HepG2 (cell line): ENCODE data around the gene N4BP2L1. TPM values are rescaled to one million over a fixed set of nuclear protein-coding genes. Genes with fewer than 3 reads are reported as not detected.

ENCODE experiments used
- ATAC-seq: fragments of 200-7000 bp; cut with Tn5 transposase; 3 replicates; pipeline ENCODE4 v1.9.1; 2020; ENCODE audit warnings: mild to moderate bottlenecking, moderate library complexity
- BruUV-seq: library from RNA; stranded (reverse); fragments of 400-500 nt; replicated peaks from 2 replicates; lab custom pipeline; 2021; lab: Mats Ljungman, UMichigan
- CTCF ChIA-PET: fragments of 300-600 bp; formaldehyde crosslinking; extraction: SDS; loops from one replicate; lab custom pipeline; 2021; ENCODE audit warnings: low total read pairs, inconsistent platforms, low intra/inter-chr PET ratio; lab: Yijun Ruan, JAX
- POLR2A ChIA-PET: fragments of 350-600 bp; sonication (Branson Sonifier 250); formaldehyde crosslinking; loops from one replicate; lab custom pipeline; 2020; ENCODE audit warnings: antibody characterized with exemption, inconsistent platforms; lab: Yijun Ruan, JAX
- DNase-seq: peaks from one replicate; pipeline ENCODE4 v3.0.0-alpha.2; 2015; ENCODE audit warnings: low spot score
- FAIRE-seq: peaks from 3 replicates; lab custom pipeline; 2011; peaks lifted over from hg19 to GRCh38; lab: Jason Lieb, UNC
- H2AFZ ChIP-seq: one replicate; pipeline ENCODE4 v1.6.1; 2011; ENCODE audit warnings: low read length, inconsistent platforms
- H3K27ac ChIP-seq: fragments of 300-600 bp; 3 replicates; pipeline ENCODE4 v1.8.0; 2011; ENCODE audit warnings: mixed run types, mild to moderate bottlenecking, mixed read lengths, low read length, inconsistent platforms; ENCODE audit not compliant: insufficient read depth; ENCODE audit errors: extremely low read length
- H3K27me3 ChIP-seq, 2 experiments: fragments of 200-600 bp in 1 of 2; 2 replicates in 1 of 2; 3 replicates in 1 of 2; pipeline versions ENCODE4 v1.6.0 to v1.8.0; 2011; ENCODE audit warnings: low read length in 2 of 2, mild to moderate bottlenecking in 2 of 2, moderate library complexity in 2 of 2, inconsistent platforms in 1 of 2; ENCODE audit not compliant: insufficient read depth in 2 of 2, control insufficient read depth in 1 of 2
- H3K36me3 ChIP-seq, 2 experiments: fragments of 200-600 bp in 1 of 2; replicated peaks in 1 of 2; 2 replicates in 1 of 2; 3 replicates in 1 of 2; pipeline versions ENCODE4 v1.5.1 to v1.8.0; 2011; ENCODE audit warnings: low read length in 2 of 2, inconsistent platforms in 1 of 2; ENCODE audit not compliant: insufficient read depth in 2 of 2, control insufficient read depth in 1 of 2
- H3K4me1 ChIP-seq: 2 replicates; pipeline ENCODE4 v1.5.1; 2012; ENCODE audit warnings: low read length, inconsistent platforms; ENCODE audit not compliant: insufficient read depth
- H3K4me2 ChIP-seq: 2 replicates; pipeline ENCODE4 v1.6.0; 2011; ENCODE audit warnings: low read depth, low read length, inconsistent platforms
- H3K4me3 ChIP-seq, 3 experiments: fragments of 200-600 bp in 1 of 3; sonication (generic), shearing (Covaris generic) in 1 of 3; replicated peaks in 1 of 3; 2 replicates each; pipeline ENCODE4 v1.5.1; 2011 to 2016; ENCODE audit warnings: low read length in 3 of 3, inconsistent platforms in 2 of 3, low read depth in 2 of 3, mild to moderate bottlenecking in 2 of 3, control low read depth in 1 of 3, mixed read lengths in 1 of 3; ENCODE audit not compliant: insufficient read depth in 1 of 3
- H3K79me2 ChIP-seq: one replicate; pipeline ENCODE4 v1.6.1; 2011; ENCODE audit warnings: low read length, inconsistent platforms; ENCODE audit not compliant: insufficient read depth
- H3K9ac ChIP-seq: 2 replicates; pipeline ENCODE4 v1.6.0; 2011; ENCODE audit warnings: mild to moderate bottlenecking, low read depth, low read length, inconsistent platforms; ENCODE audit not compliant: insufficient read depth
- H3K9me3 ChIP-seq: 2 replicates; pipeline ENCODE4 v1.5.1; 2012; ENCODE audit warnings: mild to moderate bottlenecking, low read length
- H4K20me1 ChIP-seq: 2 replicates; pipeline ENCODE4 v1.6.0; 2011; ENCODE audit warnings: inconsistent platforms, mild to moderate bottlenecking, low read length, moderate library complexity; ENCODE audit not compliant: insufficient read depth
- ADNP ChIP-seq: sonication (generic); formaldehyde crosslinking; IDR thresholded peaks from 2 replicates; pipeline ENCODE4 v1.4.0; 2020; ENCODE audit warnings: missing genetic modification reagents
- CC2D1A ChIP-seq: sonication (generic); formaldehyde crosslinking; IDR thresholded peaks from 2 replicates; pipeline ENCODE4 v1.8.1; 2023; ENCODE audit warnings: mild to moderate bottlenecking, missing genetic modification reagents
- CTCF ChIP-seq: sonication (generic); formaldehyde crosslinking; IDR thresholded peaks from 2 replicates; pipeline ENCODE4 v1.5.0; 2020; ENCODE audit warnings: mild to moderate bottlenecking, missing genetic modification reagents, moderate library complexity
- GABPA ChIP-seq, 2 experiments: IDR thresholded peaks; 2 replicates each; pipeline ENCODE4 v1.6.1; 2011 to 2016; ENCODE audit warnings: low read depth in 2 of 2, low read length in 1 of 2, missing biosample characterization in 1 of 2, missing genetic modification characterization in 1 of 2
- GATAD1 ChIP-seq: IDR thresholded peaks from 2 replicates; pipeline ENCODE4 v1.6.1; 2016; ENCODE audit warnings: missing genetic modification reagents, missing compliant biosample characterization
- NCOR1 ChIP-seq: fragments of 200-600 bp; sonication (generic); IDR thresholded peaks from 2 replicates; pipeline ENCODE4 v1.7.0; 2017; ENCODE audit warnings: antibody characterized with exemption, low read length, borderline replicate concordance
- NR3C1 ChIP-seq: sonication (generic); formaldehyde crosslinking; IDR thresholded peaks from 2 replicates; pipeline ENCODE4 v1.4.0; 2020; ENCODE audit warnings: missing genetic modification reagents
- PAF1 ChIP-seq: IDR thresholded peaks from 2 replicates; pipeline ENCODE4 v1.6.1; 2016; ENCODE audit warnings: missing genetic modification reagents, missing compliant biosample characterization
- RAD21 ChIP-seq: fragments of 450-650 bp; formaldehyde crosslinking; IDR thresholded peaks from 2 replicates; pipeline ENCODE4 v1.5.0; 2020; ENCODE audit warnings: mild to moderate bottlenecking
- SMC3 ChIP-seq: IDR thresholded peaks from 2 replicates; pipeline ENCODE4 v1.6.1; 2011; ENCODE audit warnings: low read length, improper control_type of control experiment
- STAG1 ChIP-seq: sonication (generic); formaldehyde crosslinking; IDR thresholded peaks from 2 replicates; pipeline ENCODE4 v1.4.0; 2020; ENCODE audit warnings: missing genetic modification reagents
- TCF7L2 ChIP-seq: IDR thresholded peaks from 2 replicates; pipeline ENCODE4 v1.6.1; 2011; ENCODE audit warnings: mild to moderate bottlenecking, low read depth, low read length, moderate library complexity
- ZFX ChIP-seq: sonication (generic); formaldehyde crosslinking; IDR thresholded peaks from 2 replicates; pipeline ENCODE4 v1.4.0; 2020; ENCODE audit warnings: mild to moderate bottlenecking, low read depth, missing genetic modification reagents, moderate library complexity
- ZNF678 ChIP-seq: sonication (generic); formaldehyde crosslinking; IDR thresholded peaks from 2 replicates; pipeline ENCODE4 v1.4.0; 2020; ENCODE audit warnings: mild to moderate bottlenecking, missing genetic modification reagents
- WGBS: methylation state at CpG from one replicate; pipeline ENCODE4 v1.1.6; 2017; ENCODE audit warnings: low lambda C conversion rate; 5-methylcytosine and 5-hydroxymethylcytosine counted together
- in situ Hi-C: cut with HindIII; loops from 2 replicates; pipeline ENCODE4 v1.10.0; 2017; ENCODE audit warnings: low pct_unique_long_range_greater_than_20kb; ENCODE audit not compliant: extremely low pct_ligation_motif_present
- intact Hi-C: fragments of 100-400 bp; cut with micrococcal nuclease; formaldehyde crosslinking; loops from one replicate; pipeline ENCODE4 v1.10.0; 2022; ENCODE audit not compliant: unreplicated experiment
- polyA plus RNA-seq, 8 experiments: library from polyadenylated mRNA; depleted of rRNA in 3 of 8; stranded (reverse) in 7 of 8; unstranded in 1 of 8; fragments of >200 nt; fragmentation: Illumina TruSeq in 4 of 8; extraction: Trizol in 4 of 8; gene quantifications; 2 replicates each; pipeline versions ENCODE4 v1.2.1 to v1.2.3, GENCODE V29; 2011 to 2016; ENCODE audit warnings: low read depth in 4 of 8, missing spikeins in 1 of 8, mixed read lengths in 1 of 8; ENCODE audit not compliant: insufficient read depth in 1 of 8
- total RNA-seq, 5 experiments: library from RNA; depleted of rRNA; stranded (reverse); fragments of >200 nt; fragmentation: Illumina TruSeq; extraction: Trizol; gene quantifications; 2 replicates each; pipeline ENCODE4 v1.2.3, GENCODE V29; 2016; ENCODE audit warnings: low read depth in 1 of 5
- TF ChIP-seq, protein P1 (sequence below): IDR thresholded peaks from 2 replicates; pipeline ENCODE4 v1.6.1; 2018; ENCODE audit warnings: missing genetic modification reagents, mild to moderate bottlenecking, missing compliant biosample characterization

N4BP2L1 gene
- total and polyA plus RNA-seq, 2 of the 13 experiments (the other 11 are each of a cell fraction or from before 2014, with no cell fraction given): 13.2 to 34.5 TPM

GRCh38 chr13:32381539-32381938 lies 46.4 kb downstream of the N4BP2L1 start:
- intact Hi-C loops: loop anchor here (1.0 to 2.0 kb wide), 2 partner anchors 62 to 157 kb away; partner anchors contain the start of gene N4BP2L2
- H3K27me3 ChIP-seq: no peaks in the 10 kb centered on the region
- no peak overlapping the region for H3K27ac ChIP-seq
- H3K4me2 ChIP-seq: no peak overlapping the region
- H3K9ac ChIP-seq: no peak overlapping the region
- in situ Hi-C loops: no loop called here
- H3K9me3 ChIP-seq: no peaks in the 10 kb centered on the region
- ChIA-PET POLR2A (no interaction called here), CTCF (interaction anchor here (0.7 to 1.4 kb wide), 2 partner anchors 61 to 258 kb away, joined by 4 to 7 read pairs; no protein-coding TSS in a partner anchor)
- peak; percentile 29; the same call in 1 of the 2 replicates for TF ChIP-seq GABPA (IDR thresholded peaks at IDR 0.05; ENCODE audit: low read depth, low read length)
- TF ChIP-seq GABPA (CRISPR knock-in tag; IDR thresholded peaks at IDR 0.05; ENCODE audit: low read depth): peak; percentile 75
- TF ChIP-seq, protein P1, sequence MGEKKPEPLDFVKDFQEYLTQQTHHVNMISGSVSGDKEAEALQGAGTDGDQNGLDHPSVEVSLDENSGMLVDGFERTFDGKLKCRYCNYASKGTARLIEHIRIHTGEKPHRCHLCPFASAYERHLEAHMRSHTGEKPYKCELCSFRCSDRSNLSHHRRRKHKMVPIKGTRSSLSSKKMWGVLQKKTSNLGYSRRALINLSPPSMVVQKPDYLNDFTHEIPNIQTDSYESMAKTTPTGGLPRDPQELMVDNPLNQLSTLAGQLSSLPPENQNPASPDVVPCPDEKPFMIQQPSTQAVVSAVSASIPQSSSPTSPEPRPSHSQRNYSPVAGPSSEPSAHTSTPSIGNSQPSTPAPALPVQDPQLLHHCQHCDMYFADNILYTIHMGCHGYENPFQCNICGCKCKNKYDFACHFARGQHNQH: peak; percentile 99
- no peak for TF ChIP-seq NR3C1 (CRISPR knock-in tag)
- TF ChIP-seq TCF7L2: no peak
- TF ChIP-seq ADNP (CRISPR knock-in tag): no peak
- TF ChIP-seq CTCF: peak; percentile 81
- TF ChIP-seq SMC3: peak; percentile 82
- TF ChIP-seq GATAD1 (CRISPR knock-in tag): peak; percentile 57; the same call in 1 of the 2 replicates
- 0 out of 2 replicates have a peak, but pooled peaks have one; percentile 20 for TF ChIP-seq ZFX (CRISPR knock-in tag)
- peak; percentile 53; the same call in 1 of the 2 replicates for TF ChIP-seq RAD21 (CRISPR knock-in tag)
- peak; percentile 87 for TF ChIP-seq STAG1 (CRISPR knock-in tag)
- TF ChIP-seq ZNF678 (CRISPR knock-in tag): 0 out of 2 replicates have a peak, but pooled peaks have one; percentile 40
- no peak for TF ChIP-seq CC2D1A (CRISPR knock-in tag)
- TF ChIP-seq PAF1: no peak
- no peak for TF ChIP-seq NCOR1
- no peak overlapping the region for H2AFZ ChIP-seq
- WGBS: 75% methylated on average over 3 of the region's 3 CpGs
- H3K79me2 ChIP-seq: no peaks in the 10 kb centered on the region
- no peak overlapping the region for H3K4me3 ChIP-seq
- FAIRE-seq (peak; percentile 39), ATAC-seq (peak; percentile 89), DNase-seq (peak; percentile 49)
- no TSS peak for BruUV-seq
- H3K36me3 ChIP-seq: peaks cover 6 to 47% of the 10 kb centered on the region in 2 experiments
- no peaks in the 10 kb centered on the region for H3K4me1 ChIP-seq
- H4K20me1 ChIP-seq: no peaks in the 10 kb centered on the region
